HG03066 (cell line): ENCODE measurements around the gene SLC1A4.

Experiments
- ATAC-seq: cut with Tn5 transposase; IDR thresholded peaks from one replicate; pipeline ENCODE4 v1.9.1; 2021; ENCODE audit warnings: low read depth; ENCODE audit not compliant: unreplicated experiment

SLC1A4 gene

GRCh38 chr2:64989126-64989981 lies at the start of gene SLC1A4:
SLC1A4 (plus strand) TSS chr2:64989399; CDS start chr2:64989644, 245 bp downstream.
- ATAC-seq = peak; percentile 73

- no peak for ATAC-seq
These were observed 48.1 kb upstream of the SLC1A4 start for GRCh38 chr2:64941143-64941542.

GRCh38 chr2:64941801-64942200 lies 47.4 kb upstream of the SLC1A4 start:
- ATAC-seq = no peak

- ATAC-seq = no peak
These were observed 46.5 kb upstream of the SLC1A4 start for GRCh38 chr2:64942693-64943092.

- ATAC-seq = no peak
These were observed 45.6 kb upstream of the SLC1A4 start for GRCh38 chr2:64943387-64944150.

- no peak for ATAC-seq
These were observed 44.7 kb upstream of the SLC1A4 start for GRCh38 chr2:64944484-64944883.

- ATAC-seq = peak; percentile 93
These were observed 43.0 kb upstream of the SLC1A4 start for GRCh38 chr2:64945973-64946768.

GRCh38 chr2:64946769-64947247 lies 42.4 kb upstream of the SLC1A4 start:
- no peak for ATAC-seq

GRCh38 chr2:64947885-64948284 lies 41.3 kb upstream of the SLC1A4 start:
- ATAC-seq = no peak

- ATAC-seq = no peak
These were observed 38.7 kb upstream of the SLC1A4 start for GRCh38 chr2:64950226-64951160.

GRCh38 chr2:64951306-64951953 lies 37.8 kb upstream of the SLC1A4 start:
- no peak for ATAC-seq

- no peak for ATAC-seq
These were observed 37.1 kb upstream of the SLC1A4 start for GRCh38 chr2:64952096-64952495.

- no peak for ATAC-seq
These were observed 36.4 kb upstream of the SLC1A4 start for GRCh38 chr2:64952511-64953482.

GRCh38 chr2:64955467-64955866 lies 33.7 kb upstream of the SLC1A4 start:
- ATAC-seq = no peak

- ATAC-seq = no peak
These were observed 31.9 kb upstream of the SLC1A4 start for GRCh38 chr2:64957109-64957903.

GRCh38 chr2:64958556-64958955 lies 30.6 kb upstream of the SLC1A4 start:
- ATAC-seq = no peak

- no peak for ATAC-seq
These were observed 28.4 kb upstream of the SLC1A4 start for GRCh38 chr2:64960819-64961218.
